Thyroid gland (tissue), 4 donors: ENCODE data around the gene KRT8.

Experiments
- POLR2A ChIP-seq, 2 donors: fragments of 450-650 bp; IDR thresholded peaks; one replicate each; pipeline ENCODE4 v1.6.1; 2017; ENCODE audit warnings: antibody characterized with exemption in 2 of 2, mild to moderate bottlenecking in 2 of 2, moderate library complexity in 1 of 2
- TF ChIP-seq, protein P1 (sequence below), 6 experiments: fragments of 200-600 bp in 3 of 6; fragments of 450-650 bp in 3 of 6; sonication (generic) in 3 of 6; IDR thresholded peaks; one replicate each; pipeline ENCODE4 v1.5.1; 2016 to 2019; ENCODE audit warnings: antibody characterized with exemption in 6 of 6, mild to moderate bottlenecking in 2 of 6, inconsistent platforms in 1 of 6, moderate library complexity in 1 of 6

DNA sequence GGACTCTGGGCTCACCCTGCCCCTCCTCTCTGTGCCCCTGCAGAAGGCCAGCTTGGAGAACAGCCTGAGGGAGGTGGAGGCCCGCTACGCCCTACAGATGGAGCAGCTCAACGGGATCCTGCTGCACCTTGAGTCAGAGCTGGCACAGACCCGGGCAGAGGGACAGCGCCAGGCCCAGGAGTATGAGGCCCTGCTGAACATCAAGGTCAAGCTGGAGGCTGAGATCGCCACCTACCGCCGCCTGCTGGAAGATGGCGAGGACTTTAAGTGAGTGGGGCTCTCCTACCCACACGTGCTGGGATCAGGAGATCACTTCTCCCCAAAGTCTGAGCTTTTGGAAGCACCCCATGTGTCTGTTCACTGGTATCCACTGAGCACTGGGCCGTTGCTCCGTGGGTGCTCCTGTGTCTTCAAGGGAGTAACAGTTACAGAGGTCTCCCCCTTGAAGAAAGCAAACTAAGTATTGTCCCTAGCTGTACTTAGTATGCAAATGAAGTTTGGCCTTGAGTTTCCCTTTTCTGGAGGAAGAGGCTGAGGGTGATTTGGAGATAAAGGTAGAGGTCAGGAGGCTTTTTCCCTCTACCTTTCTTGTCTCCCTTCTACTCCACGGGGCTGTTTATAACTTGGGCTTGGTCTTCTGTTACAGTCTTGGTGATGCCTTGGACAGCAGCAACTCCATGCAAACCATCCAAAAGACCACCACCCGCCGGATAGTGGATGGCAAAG is 47.4 kb upstream of the KRT8 start:
- TF ChIP-seq, protein P1, sequence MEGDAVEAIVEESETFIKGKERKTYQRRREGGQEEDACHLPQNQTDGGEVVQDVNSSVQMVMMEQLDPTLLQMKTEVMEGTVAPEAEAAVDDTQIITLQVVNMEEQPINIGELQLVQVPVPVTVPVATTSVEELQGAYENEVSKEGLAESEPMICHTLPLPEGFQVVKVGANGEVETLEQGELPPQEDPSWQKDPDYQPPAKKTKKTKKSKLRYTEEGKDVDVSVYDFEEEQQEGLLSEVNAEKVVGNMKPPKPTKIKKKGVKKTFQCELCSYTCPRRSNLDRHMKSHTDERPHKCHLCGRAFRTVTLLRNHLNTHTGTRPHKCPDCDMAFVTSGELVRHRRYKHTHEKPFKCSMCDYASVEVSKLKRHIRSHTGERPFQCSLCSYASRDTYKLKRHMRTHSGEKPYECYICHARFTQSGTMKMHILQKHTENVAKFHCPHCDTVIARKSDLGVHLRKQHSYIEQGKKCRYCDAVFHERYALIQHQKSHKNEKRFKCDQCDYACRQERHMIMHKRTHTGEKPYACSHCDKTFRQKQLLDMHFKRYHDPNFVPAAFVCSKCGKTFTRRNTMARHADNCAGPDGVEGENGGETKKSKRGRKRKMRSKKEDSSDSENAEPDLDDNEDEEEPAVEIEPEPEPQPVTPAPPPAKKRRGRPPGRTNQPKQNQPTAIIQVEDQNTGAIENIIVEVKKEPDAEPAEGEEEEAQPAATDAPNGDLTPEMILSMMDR (IDR thresholded peaks at IDR 0.05): peak in 4 of 6 experiments; percentile 41 to 59 (median 48)
- no peak for TF ChIP-seq POLR2A (IDR thresholded peaks at IDR 0.05)
